ENCODE results near the gene ARIH2.

ARIH2 gene

DNA sequence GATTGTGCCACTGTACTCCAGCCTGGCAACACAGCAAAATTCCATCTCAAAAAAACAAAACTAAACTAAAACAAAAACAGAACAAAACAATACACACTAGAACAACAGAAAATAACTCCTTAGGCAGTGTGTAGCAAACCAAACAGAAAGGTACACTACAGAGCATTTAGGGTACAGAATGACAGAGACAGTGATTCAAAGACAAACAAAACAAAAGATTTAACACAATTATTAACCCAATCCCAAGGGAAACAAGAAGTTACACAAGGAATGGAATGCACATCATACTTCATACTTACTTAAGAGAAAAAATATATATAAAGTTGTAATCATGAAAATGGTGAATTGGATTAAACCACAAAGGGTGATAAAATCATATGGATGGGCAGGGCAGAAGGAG lies 32.9 kb upstream of the ARIH2 start:
- TF ChIP-seq, protein P1, sequence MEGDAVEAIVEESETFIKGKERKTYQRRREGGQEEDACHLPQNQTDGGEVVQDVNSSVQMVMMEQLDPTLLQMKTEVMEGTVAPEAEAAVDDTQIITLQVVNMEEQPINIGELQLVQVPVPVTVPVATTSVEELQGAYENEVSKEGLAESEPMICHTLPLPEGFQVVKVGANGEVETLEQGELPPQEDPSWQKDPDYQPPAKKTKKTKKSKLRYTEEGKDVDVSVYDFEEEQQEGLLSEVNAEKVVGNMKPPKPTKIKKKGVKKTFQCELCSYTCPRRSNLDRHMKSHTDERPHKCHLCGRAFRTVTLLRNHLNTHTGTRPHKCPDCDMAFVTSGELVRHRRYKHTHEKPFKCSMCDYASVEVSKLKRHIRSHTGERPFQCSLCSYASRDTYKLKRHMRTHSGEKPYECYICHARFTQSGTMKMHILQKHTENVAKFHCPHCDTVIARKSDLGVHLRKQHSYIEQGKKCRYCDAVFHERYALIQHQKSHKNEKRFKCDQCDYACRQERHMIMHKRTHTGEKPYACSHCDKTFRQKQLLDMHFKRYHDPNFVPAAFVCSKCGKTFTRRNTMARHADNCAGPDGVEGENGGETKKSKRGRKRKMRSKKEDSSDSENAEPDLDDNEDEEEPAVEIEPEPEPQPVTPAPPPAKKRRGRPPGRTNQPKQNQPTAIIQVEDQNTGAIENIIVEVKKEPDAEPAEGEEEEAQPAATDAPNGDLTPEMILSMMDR (IDR thresholded peaks at IDR 0.05; ENCODE audit: low read depth, low read length, missing control alignments) = no peak
- no peak overlapping the region for H3K4me3 ChIP-seq (replicated peaks; ENCODE audit: low read depth, low read length)
- DNase-seq (ENCODE audit: extremely low read depth, low read depth) = no peak

DNA sequence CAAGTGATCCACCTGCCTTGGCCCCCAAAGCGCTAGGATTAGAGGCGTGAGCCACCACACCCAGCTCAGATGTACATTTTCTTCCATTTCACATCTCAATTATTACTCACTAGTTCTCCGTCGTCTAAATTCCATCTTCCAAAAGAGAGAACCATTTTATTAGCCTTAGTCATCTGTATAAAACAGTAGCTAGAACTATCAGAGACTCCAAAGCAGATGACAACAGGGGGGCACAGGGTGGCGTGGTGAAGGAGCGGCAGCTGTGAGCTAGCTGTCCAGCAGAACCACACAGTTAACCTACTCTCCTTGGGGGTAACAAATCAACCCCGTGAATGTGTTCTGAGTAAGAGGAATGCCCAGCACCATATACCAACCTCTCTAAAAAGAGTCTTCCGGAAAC lies 27.0 kb upstream of the ARIH2 start:
- no peak for DNase-seq (ENCODE audit: extremely low read depth, low read depth)
- TF ChIP-seq, protein P1 (IDR thresholded peaks at IDR 0.05; ENCODE audit: low read depth, low read length, missing control alignments) = no peak
- H3K4me3 ChIP-seq (replicated peaks; ENCODE audit: low read depth, low read length) = no peak overlapping the region

DNA sequence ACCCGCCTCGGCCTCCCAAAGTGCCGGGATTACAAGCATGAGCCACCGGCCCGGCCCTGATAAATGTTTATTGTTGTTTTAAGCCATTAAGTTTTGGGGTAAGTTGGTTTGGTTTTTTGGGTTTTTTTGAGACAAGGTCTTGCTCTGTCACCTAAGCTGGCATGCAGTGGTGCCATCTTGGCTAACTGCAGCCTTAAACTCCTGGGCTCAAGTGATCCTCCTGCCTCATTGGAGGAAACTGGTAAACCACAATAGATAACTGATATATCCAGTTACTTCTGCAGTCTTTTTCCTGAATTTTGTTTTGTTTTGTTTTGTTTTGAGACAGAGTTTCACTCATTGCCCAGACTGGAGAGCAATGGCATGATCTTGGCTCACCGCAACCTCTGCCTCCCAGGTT lies 24.1 kb upstream of the ARIH2 start:
- H3K4me3 ChIP-seq (replicated peaks; ENCODE audit: low read depth, low read length) = no peak overlapping the region
- DNase-seq (ENCODE audit: extremely low read depth, low read depth) = no peak
- TF ChIP-seq, protein P1 (IDR thresholded peaks at IDR 0.05; ENCODE audit: low read depth, low read length, missing control alignments) = no peak

DNA sequence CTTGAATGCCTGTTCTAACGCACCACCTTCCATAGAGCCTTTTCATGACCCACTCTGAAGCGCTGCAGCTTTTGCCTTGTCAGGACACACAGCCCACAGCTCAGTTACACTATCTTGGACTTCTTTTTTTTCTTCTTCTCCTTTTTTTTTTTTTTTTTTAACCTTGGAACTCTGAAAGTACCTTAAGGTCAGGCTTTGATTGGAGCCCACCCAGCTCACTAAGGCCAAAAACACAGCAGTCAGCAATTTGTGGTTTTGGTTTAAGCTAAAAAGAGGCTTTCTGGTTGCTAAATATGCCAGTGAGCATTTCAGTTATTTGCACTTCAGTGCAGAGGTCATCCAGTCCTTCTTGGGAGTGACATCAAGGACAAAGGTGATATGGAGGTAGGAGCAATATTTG lies 21.7 kb upstream of the ARIH2 start:
- TF ChIP-seq, protein P1 (IDR thresholded peaks at IDR 0.05; ENCODE audit: low read depth, low read length, missing control alignments) = no peak
- no peak for DNase-seq (ENCODE audit: extremely low read depth, low read depth)
- H3K4me3 ChIP-seq (replicated peaks; ENCODE audit: low read depth, low read length) = no peak overlapping the region

DNA sequence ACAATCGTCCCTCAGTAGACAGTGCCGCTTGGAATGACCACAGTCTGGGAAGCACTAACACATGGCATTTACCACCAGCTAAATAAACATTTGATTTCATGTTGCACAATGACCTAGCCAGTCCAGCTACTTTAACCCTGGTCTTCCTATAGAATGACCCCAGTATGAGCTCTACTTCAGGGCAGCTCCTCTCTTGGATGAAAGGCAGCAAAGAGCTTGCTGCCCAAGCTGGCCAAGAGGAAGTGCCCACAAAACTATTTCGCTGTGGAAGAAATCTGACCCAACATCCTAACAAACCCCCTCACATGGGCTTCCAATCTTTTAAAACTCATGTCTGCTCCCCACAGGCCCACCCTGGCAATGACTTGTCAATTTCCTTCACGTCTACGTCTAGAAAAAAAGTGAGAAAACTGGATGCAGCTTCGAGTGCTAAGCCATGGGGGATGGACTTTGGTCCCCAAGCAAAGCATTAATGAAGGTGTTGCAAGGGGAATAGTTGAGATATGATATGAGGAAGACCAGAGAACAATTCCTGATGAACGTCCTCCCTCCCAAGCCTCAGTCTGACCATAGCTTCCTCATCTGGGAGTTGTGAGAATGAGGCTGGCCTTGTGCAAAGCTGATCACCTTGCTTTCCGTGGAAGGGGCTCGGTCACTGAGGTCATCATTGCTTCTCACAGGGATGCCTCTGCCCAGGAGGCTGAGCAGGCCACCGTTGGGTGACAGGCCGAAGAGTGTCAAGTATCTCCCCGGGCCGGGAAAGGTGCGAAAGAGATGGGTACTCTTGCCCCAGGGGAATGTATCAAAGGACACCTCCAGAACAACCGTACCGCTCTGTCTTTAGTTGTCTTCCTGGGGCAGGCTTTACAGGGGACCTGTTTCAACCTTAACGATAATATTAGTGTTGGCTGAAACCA lies 20.9 kb upstream of the ARIH2 start:
- H3K4me3 ChIP-seq (replicated peaks; ENCODE audit: low read depth, low read length) = peak overlapping the region; percentile 68
- TF ChIP-seq, protein P1 (IDR thresholded peaks at IDR 0.05; ENCODE audit: low read depth, low read length, missing control alignments) = no peak

DNA sequence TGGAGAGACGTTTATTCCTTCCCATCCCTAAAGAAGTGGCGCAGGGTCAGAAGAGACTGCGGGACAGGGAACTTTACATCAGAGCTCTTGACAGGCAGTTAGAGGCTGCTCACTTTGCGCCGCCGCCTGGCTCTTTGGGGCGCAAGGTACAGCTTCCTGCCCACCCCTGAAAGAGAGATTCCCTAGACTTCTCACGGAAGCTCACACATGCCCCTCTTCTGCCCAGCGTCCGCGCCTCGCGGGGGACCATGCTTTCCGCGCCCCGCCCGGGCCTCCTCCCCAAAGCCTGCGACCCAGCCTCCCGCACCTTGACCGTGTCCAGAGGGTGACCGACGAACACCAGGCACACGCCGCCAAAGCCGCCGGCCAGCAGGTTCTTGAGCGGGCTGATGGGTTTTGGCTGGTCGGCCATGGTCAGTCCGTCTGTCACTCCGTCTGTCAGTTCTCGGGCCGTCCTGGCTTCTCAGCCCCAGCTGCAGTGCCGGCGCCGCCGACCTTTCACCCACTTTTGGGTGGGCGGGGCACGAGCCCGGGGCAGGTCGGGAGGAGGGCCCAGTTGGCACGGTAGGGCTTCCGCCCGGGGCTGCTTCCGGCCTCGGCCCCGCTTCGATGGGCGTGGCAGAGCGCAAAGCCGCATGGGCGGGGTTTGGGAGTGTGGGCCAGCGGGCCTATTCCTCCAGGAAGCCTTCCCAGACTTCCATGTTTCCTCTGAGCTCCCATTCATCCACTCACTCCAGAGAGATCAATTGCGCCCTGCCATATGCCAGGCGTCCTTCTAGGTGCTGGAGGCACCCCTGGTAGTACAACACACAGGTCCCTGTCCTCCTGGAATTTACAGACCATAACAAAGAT lies 20.0 kb upstream of the ARIH2 start, which contains the start of gene SLC25A20:
SLC25A20 (minus strand) TSS at position 500 of the 852 bp plus-strand sequence; CDS start at position 412, 88 bp downstream.
- H3K4me3 ChIP-seq (replicated peaks; ENCODE audit: low read depth, low read length) = peak within 1 kb of the TSS; percentile 68
- DNase-seq (ENCODE audit: extremely low read depth, low read depth) = peak; percentile 64
- TF ChIP-seq, protein P1 (IDR thresholded peaks at IDR 0.05; ENCODE audit: low read depth, low read length, missing control alignments) = no peak

More for the DNA sequence above, 20.9 kb upstream of the ARIH2 start:
- DNase-seq (ENCODE audit: extremely low read depth, low read depth) = no peak

Data from HFF-Myc (cell line).